H1 (cell line): ENCODE data around the gene ICE1. TPM values are rescaled to one million over a fixed set of nuclear protein-coding genes. Genes with fewer than 3 reads are reported as not detected.

ENCODE experiments used
- CBX8 ChIP-seq: fragments of 300-800, 300-1000 bp; sonication (generic); IDR thresholded peaks from 2 replicates; pipeline ENCODE4 v1.7.1; 2016; ENCODE audit warnings: low read depth, low read length, borderline replicate concordance
- CHD7 ChIP-seq: fragments of 300-600 bp; sonication (generic); IDR thresholded peaks from 2 replicates; pipeline ENCODE4 v1.7.1; 2012; ENCODE audit warnings: low read length, moderate library complexity, mild to moderate bottlenecking, inconsistent platforms; ENCODE audit not compliant: insufficient replicate concordance
- FOSL1 ChIP-seq: IDR thresholded peaks from 2 replicates; pipeline ENCODE4 v1.6.1; 2011; ENCODE audit warnings: mild to moderate bottlenecking, low read depth, low read length, moderate library complexity; ENCODE audit not compliant: insufficient read depth
- polyA plus RNA-seq, 7 experiments: library from polyadenylated mRNA; depleted of rRNA in 3 of 7; stranded (reverse) in 5 of 7; unstranded in 2 of 7; fragments of >200 nt in 5 of 7; fragments of 200-250 nt in 2 of 7; gene quantifications; 1 replicate in 5 of 7; 2 replicates in 1 of 7; 4 replicates in 1 of 7; pipeline versions ENCODE4 v1.2.1 to v1.2.3, GENCODE V29; 2011 to 2013; ENCODE audit warnings: missing spikeins in 2 of 7, mixed read lengths in 2 of 7
- total RNA-seq: library from RNA; stranded (reverse); fragmentation: NEBNext Ultra II Directional; extraction: Animal tissue kit (Norgen Biotek cat#: 25700); gene quantifications from 2 replicates; pipeline ENCODE4 v1.2.1, GENCODE V29; 2021

The ICE1 gene
- total and polyA plus RNA-seq, 2 of the 8 experiments (the other 6 are each of a cell fraction or from before 2014, with no cell fraction given), result 11.8 to 53.9 TPM

GRCh38 chr5:5504325-5504724 is 81.8 kb downstream of the ICE1 start (continued):
- no peak for TF ChIP-seq CHD7
- TF ChIP-seq FOSL1, result no peak
- TF ChIP-seq CBX8, result no peak
- TF ChIP-seq, all 59 proteins: peak for 0
